ENCODE results near the gene SSBP3. TPM values are rescaled to one million over a fixed set of nuclear protein-coding genes. Genes with fewer than 3 reads are reported as not detected.

Gene SSBP3
- total RNA-seq, 1 donor from 2014 or later: 44.0 TPM

- Histone ChIP-seq H3K9me3 (no peaks in the 10 kb centered on the region), H3K36me3 (no peaks in the 10 kb centered on the region), H3K27ac (no peak overlapping the region), H3K27me3 (ENCODE audit: low read depth) (no peaks in the 10 kb centered on the region), H3K4me3 (no peak overlapping the region), H3K4me1 (peaks cover 31% of the 10 kb centered on the region)
- no peak for TF ChIP-seq CTCF (IDR thresholded peaks at IDR 0.05)
- ATAC-seq (no peak), DNase-seq (no peak)
- intact Hi-C loops (cut with DNase I): no loop called here
Measured at GRCh38 chr1:54317084-54317483, 89.1 kb downstream of the SSBP3 start.

- no peaks in the 10 kb centered on the region for H3K36me3 ChIP-seq
- ATAC-seq (no peak), DNase-seq (no peak)
- TF ChIP-seq CTCF (IDR thresholded peaks at IDR 0.05): no peak
- no peaks in the 10 kb centered on the region for H3K27me3 ChIP-seq (ENCODE audit: low read depth)
- peaks cover 50% of the 10 kb centered on the region for H3K4me1 ChIP-seq
- H3K9me3 ChIP-seq: no peaks in the 10 kb centered on the region
- peak overlapping the region; percentile 36 for H3K27ac ChIP-seq
- intact Hi-C loops (cut with DNase I): no loop called here
- no peak overlapping the region for H3K4me3 ChIP-seq
Measured at GRCh38 chr1:54315099-54315498, 91.1 kb downstream of the SSBP3 start.

- ATAC-seq (peak; percentile 50 to 57), DNase-seq (no peak)
- no peaks in the 10 kb centered on the region for H3K27me3 ChIP-seq (ENCODE audit: low read depth)
- peak overlapping the region; percentile 36 for H3K27ac ChIP-seq
- intact Hi-C loops (cut with DNase I): no loop called here
- peaks cover 54% of the 10 kb centered on the region for H3K4me1 ChIP-seq
- H3K4me3 ChIP-seq: no peak overlapping the region
- no peaks in the 10 kb centered on the region for H3K36me3 ChIP-seq
- no peaks in the 10 kb centered on the region for H3K9me3 ChIP-seq
- no peak for TF ChIP-seq CTCF (IDR thresholded peaks at IDR 0.05)
Measured at GRCh38 chr1:54314696-54315095, 91.5 kb downstream of the SSBP3 start.

- ATAC-seq: peak; percentile 60 to 72
- Histone ChIP-seq H3K36me3 (no peaks in the 10 kb centered on the region), H3K4me1 (peaks cover 54% of the 10 kb centered on the region), H3K27ac (peak overlapping the region; percentile 73), H3K4me3 (no peak overlapping the region), H3K9me3 (no peaks in the 10 kb centered on the region), H3K27me3 (ENCODE audit: low read depth) (no peaks in the 10 kb centered on the region)
- no peak for TF ChIP-seq CTCF (IDR thresholded peaks at IDR 0.05)
- intact Hi-C loops (cut with DNase I): no loop called here
- DNase-seq: no peak
Measured at GRCh38 chr1:54312796-54313316, 93.3 kb downstream of the SSBP3 start.

GRCh38 chr1:54311506-54311905 lies 94.7 kb downstream of the SSBP3 start:
- H3K4me1 ChIP-seq: peaks cover 54% of the 10 kb centered on the region
- DNase-seq (no peak), ATAC-seq (no peak)
- H3K36me3 ChIP-seq: no peaks in the 10 kb centered on the region
- no peak overlapping the region for H3K4me3 ChIP-seq
- peak overlapping the region; percentile 73 for H3K27ac ChIP-seq
- no peaks in the 10 kb centered on the region for H3K9me3 ChIP-seq
- H3K27me3 ChIP-seq (ENCODE audit: low read depth): no peaks in the 10 kb centered on the region
- intact Hi-C loops (cut with DNase I): no loop called here
- TF ChIP-seq CTCF (IDR thresholded peaks at IDR 0.05): no peak

Measured in lower lobe of right lung (tissue), 2 donors.